ENCODE results near the gene NF1. TPM values are rescaled to one million over a fixed set of nuclear protein-coding genes. Genes with fewer than 3 reads are reported as not detected.
"Not testable (repeated sequence)": the region's sequence is repeated elsewhere in the genome, so short reads cannot be mapped to it uniquely, and the experiment has no call there.

The NF1 gene
- total RNA-seq, 1 experiment from 2014 or later: 57.0 TPM

- Histone ChIP-seq H3K9me3 (replicated peaks) (no peaks in the 10 kb centered on the region), H3K36me3 (peaks cover 25% of the 10 kb centered on the region)
Observed at GRCh38 chr17:31328160-31328535, 233.4 kb downstream of the NF1 start.

DNA sequence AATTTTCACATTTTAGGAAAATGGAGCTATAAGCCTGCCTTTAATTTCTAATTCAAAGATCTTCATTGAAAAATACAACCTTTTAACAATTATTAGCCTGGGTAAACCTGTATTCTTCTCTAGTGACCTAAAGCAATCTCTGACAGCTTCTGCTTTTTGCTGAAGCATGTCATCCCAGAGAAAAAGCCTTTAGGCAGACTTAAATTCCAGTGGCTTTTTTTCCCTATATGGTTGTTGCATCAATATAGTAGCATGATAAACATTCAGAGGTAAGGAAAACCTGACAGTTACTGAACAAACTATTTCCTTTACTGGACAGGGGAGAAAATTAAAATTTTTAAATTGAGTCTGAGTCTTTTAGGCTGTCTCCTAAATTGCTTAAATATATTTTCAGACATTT is 234.4 kb downstream of the NF1 start:
- no peak overlapping the region for H3K27ac ChIP-seq
- no peak overlapping the region for H3K4me3 ChIP-seq
- peaks cover 16% of the 10 kb centered on the region for H3K4me1 ChIP-seq
- no peaks in the 10 kb centered on the region for H3K9me3 ChIP-seq (replicated peaks)
- DNase-seq: no peak
- H3K36me3 ChIP-seq: peaks cover 29% of the 10 kb centered on the region
- no peaks in the 10 kb centered on the region for H3K27me3 ChIP-seq

More at GRCh38 chr17:31328160-31328535, 233.4 kb downstream of the NF1 start:
- peaks cover 16% of the 10 kb centered on the region for H3K4me1 ChIP-seq
- no peaks in the 10 kb centered on the region for H3K27me3 ChIP-seq
- DNase-seq: no peak
- H3K4me3 ChIP-seq: no peak overlapping the region
- peak overlapping the region; percentile 36 for H3K27ac ChIP-seq

DNA sequence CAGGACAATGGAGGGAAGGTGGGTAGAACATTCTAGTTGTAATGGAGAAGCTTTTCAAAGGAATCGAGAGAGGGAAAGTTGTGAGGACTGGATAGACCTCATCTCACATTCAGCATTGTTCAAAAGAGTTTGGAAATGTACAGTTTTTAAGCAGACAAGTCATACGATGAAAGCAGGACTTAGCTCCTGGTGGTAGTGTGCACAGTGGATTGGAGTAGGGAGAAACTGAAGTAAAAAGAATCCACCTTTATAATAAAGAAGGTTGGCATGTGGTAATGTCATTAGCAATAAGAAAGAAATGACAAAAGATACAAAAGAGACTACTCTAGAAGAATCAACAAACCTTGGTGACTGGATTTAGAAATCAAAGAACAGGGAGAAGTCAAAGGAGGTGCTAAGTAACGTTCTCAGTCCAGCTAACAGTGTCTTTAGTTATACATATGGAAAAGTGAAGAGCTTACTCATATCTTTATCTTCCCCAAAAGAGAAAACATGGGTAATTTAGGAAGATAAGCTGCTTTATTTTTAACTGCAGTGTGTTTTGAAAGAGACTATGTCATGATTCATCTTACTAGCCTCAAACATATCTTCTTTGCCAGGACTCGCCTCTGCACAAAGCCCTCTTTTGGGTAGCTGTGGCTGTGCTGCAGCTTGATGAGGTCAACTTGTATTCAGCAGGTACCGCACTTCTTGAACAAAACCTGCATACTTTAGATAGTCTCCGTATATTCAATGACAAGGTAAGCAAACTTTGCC is 245.3 kb downstream of the NF1 start:
- no peak for DNase-seq
- H3K36me3 ChIP-seq: peaks cover 47% of the 10 kb centered on the region
- no peaks in the 10 kb centered on the region for H3K27me3 ChIP-seq
- H3K9me3 ChIP-seq (replicated peaks): no peaks in the 10 kb centered on the region
- no peak overlapping the region for H3K4me3 ChIP-seq
- no peak overlapping the region for H3K27ac ChIP-seq
- H3K4me1 ChIP-seq: no peaks in the 10 kb centered on the region

GRCh38 chr17:31345191-31345747 is 250.5 kb downstream of the NF1 start:
- DNase-seq; H3K4me3 ChIP-seq; H3K9me3 ChIP-seq (replicated peaks); H3K27ac ChIP-seq; H3K27me3 ChIP-seq; H3K4me1 ChIP-seq: not testable (repeated sequence)
- peaks cover 33% of the 10 kb centered on the region for H3K36me3 ChIP-seq

DNA sequence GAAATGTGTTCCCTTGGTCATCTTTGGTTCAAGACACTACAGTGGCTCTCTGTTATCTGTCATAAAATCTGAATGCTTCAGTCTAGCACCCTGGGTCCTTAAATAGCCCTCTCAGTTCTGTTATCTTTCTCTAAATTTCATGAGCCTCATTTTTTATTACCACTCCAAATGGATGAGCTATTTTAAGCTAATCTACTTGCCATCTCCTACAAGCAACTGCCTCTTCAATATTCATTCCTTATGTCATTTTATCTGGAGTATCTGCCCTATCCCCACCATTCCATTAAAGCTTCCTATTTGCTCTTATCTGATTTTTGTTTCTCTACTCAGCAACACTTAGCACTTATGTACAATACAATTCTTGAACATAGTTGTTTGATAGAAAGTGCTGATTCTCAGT is 254.7 kb downstream of the NF1 start:
- DNase-seq: no peak
- Histone ChIP-seq H3K27ac (no peak overlapping the region), H3K9me3 (replicated peaks) (no peaks in the 10 kb centered on the region), H3K27me3 (no peaks in the 10 kb centered on the region), H3K36me3 (peaks cover 48% of the 10 kb centered on the region), H3K4me1 (no peaks in the 10 kb centered on the region), H3K4me3 (no peak overlapping the region)

DNA sequence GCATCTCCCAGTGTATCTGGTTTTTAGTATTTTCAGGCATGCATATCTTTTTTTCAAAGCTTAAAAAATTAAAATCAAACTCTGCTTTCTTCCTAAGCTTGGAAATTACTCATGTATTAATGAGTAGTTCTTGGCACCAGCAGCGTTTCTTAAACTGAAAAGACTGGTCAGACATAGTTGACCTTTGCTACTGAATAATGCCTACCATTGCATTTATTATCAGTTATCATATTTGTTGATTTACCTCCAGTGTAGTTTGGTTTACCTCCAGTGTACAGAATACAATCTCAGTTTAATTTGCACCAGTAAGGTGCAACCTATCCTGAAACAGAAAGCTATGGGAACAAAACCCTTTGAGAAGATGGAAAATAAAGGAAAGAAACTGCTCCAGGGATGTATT is 261.2 kb downstream of the NF1 start:
- DNase-seq: no peak
- Histone ChIP-seq H3K9me3 (replicated peaks) (no peaks in the 10 kb centered on the region), H3K27me3 (no peaks in the 10 kb centered on the region), H3K4me1 (no peaks in the 10 kb centered on the region), H3K27ac (no peak overlapping the region), H3K4me3 (no peak overlapping the region), H3K36me3 (peaks cover 67% of the 10 kb centered on the region)

DNA sequence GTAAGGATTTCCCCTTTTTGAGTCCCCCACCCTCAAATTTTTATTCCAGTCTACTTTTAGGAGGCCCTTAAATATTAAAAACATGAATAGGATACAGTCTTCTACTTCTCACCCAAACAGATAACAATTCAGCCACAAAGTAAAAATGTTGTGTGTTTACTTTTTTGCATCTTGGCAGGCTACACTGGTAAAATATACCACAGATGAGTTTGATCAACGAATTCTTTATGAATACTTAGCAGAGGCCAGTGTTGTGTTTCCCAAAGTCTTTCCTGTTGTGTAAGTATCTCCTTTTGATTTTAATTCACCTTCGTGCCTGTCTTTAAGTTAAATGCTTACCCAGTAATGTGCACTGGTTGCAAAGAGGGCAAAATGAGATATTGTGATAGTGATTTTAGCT is 262.3 kb downstream of the NF1 start:
- H3K4me3 ChIP-seq: no peak overlapping the region
- H3K9me3 ChIP-seq (replicated peaks): no peaks in the 10 kb centered on the region
- H3K4me1 ChIP-seq: no peaks in the 10 kb centered on the region
- DNase-seq: no peak
- no peak overlapping the region for H3K27ac ChIP-seq
- peaks cover 67% of the 10 kb centered on the region for H3K36me3 ChIP-seq
- no peaks in the 10 kb centered on the region for H3K27me3 ChIP-seq

DNA sequence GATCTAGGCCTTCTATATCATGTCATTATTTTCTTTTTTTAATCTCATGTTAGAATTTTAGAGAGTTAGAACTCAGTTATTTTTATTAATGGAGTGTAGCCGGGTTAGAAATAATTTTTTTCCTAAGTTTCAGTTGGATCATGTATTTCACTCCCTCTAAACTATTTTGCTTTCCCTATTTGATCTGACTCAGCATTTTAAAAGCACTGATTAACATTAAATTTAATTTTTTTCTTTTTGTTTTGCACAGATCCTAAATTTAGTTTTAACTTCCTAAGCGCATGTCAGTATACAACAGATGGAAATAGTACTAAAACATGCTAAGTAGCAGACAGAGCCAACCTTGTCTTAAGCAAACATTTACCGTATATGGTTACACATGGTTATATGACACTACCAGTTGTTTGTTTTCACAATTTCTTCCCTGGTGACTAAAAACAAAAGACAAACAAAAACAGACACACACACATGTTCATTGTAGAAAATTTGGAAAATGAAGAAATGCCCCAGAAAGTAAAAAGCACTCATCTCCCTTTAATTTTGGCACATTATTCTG is 263.1 kb downstream of the NF1 start:
- Histone ChIP-seq H3K36me3 (peaks cover 68% of the 10 kb centered on the region), H3K27me3 (no peaks in the 10 kb centered on the region), H3K9me3 (replicated peaks) (no peaks in the 10 kb centered on the region), H3K4me3 (no peak overlapping the region), H3K27ac (no peak overlapping the region), H3K4me1 (no peaks in the 10 kb centered on the region)
- DNase-seq: no peak

GRCh38 chr17:31364012-31364411 is 269.2 kb downstream of the NF1 start:
- Histone ChIP-seq H3K4me3 (no peak overlapping the region), H3K27ac (no peak overlapping the region), H3K36me3 (peaks cover 35% of the 10 kb centered on the region), H3K27me3 (no peaks in the 10 kb centered on the region), H3K4me1 (peaks cover 7% of the 10 kb centered on the region), H3K9me3 (replicated peaks) (no peaks in the 10 kb centered on the region)
- DNase-seq: no peak

DNA sequence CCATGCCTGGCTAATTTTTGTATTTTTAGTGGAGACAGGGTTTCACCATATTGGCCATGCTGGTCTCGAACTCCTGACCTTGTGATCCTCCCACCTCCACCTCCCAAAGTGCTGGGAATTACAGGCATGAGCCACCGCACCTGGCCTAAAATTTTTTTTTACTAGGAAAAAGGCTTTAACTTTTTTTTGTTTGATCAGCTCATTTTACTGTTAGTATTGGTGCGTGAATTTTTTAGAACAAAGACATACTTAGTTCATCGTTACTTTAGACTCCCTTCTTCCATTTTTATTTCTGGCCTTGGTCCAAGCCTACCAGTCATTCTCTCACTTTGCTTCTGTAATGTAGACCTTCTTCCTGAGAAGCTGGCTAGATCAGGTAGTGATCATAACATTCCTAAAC is 271.3 kb downstream of the NF1 start:
- H3K4me1 ChIP-seq: peaks cover 27% of the 10 kb centered on the region
- H3K27me3 ChIP-seq: no peaks in the 10 kb centered on the region
- no peak overlapping the region for H3K27ac ChIP-seq
- H3K9me3 ChIP-seq (replicated peaks): no peaks in the 10 kb centered on the region
- DNase-seq: no peak
- H3K36me3 ChIP-seq: peaks cover 31% of the 10 kb centered on the region
- no peak overlapping the region for H3K4me3 ChIP-seq

GRCh38 chr17:31369266-31369665 is 274.5 kb downstream of the NF1 start:
- H3K27ac ChIP-seq: peak overlapping the region; percentile 38
- no peaks in the 10 kb centered on the region for H3K27me3 ChIP-seq
- no peaks in the 10 kb centered on the region for H3K9me3 ChIP-seq (replicated peaks)
- peaks cover 37% of the 10 kb centered on the region for H3K4me1 ChIP-seq
- DNase-seq: peak; percentile 63 to 79
- no peak overlapping the region for H3K4me3 ChIP-seq
- peaks cover 15% of the 10 kb centered on the region; the same call in 1 of the 2 replicates for H3K36me3 ChIP-seq

DNA sequence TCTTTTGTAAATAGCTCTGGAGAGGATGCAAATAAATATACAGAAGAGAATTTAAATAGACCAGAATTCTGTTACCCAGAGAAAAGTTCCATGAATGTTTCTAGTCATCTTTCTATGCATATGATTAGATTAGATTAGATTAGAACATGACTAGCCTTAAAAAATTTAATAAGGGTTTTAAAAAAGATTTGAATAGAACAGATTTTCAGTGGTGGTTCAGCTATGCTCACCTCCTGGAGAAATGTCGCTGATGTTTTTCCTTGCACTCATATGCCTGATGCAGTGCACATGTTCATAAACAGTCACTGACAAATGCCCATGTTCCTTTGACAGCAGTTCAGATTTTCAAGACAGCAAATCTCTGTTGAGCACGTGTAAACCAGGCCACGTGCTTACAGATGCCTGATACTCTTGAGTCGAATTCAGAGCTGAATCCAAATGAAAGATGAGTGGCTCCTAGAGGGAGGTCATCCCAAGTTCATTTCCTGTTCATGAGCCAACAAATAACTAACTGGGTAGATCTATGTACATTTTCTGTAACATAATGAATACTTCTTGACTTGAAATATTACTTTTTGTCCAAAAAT is 276.8 kb downstream of the NF1 start:
- no peaks in the 10 kb centered on the region for H3K27me3 ChIP-seq
- no peak overlapping the region for H3K4me3 ChIP-seq
- H3K27ac ChIP-seq: no peak overlapping the region
- peaks cover 27% of the 10 kb centered on the region; the same call in 1 of the 2 replicates for H3K36me3 ChIP-seq
- no peaks in the 10 kb centered on the region for H3K9me3 ChIP-seq (replicated peaks)
- peak in 1 of 2 experiments; percentile 69 for DNase-seq
- peaks cover 37% of the 10 kb centered on the region for H3K4me1 ChIP-seq

- H3K9me3 ChIP-seq (replicated peaks): no peaks in the 10 kb centered on the region
- peak in 1 of 2 experiments; percentile 70 for DNase-seq
- H3K4me3 ChIP-seq: no peak overlapping the region
- peaks cover 27% of the 10 kb centered on the region; the same call in 1 of the 2 replicates for H3K36me3 ChIP-seq
- no peak overlapping the region for H3K27ac ChIP-seq
- H3K27me3 ChIP-seq: no peaks in the 10 kb centered on the region
- H3K4me1 ChIP-seq: peaks cover 36% of the 10 kb centered on the region
Observed at GRCh38 chr17:31373150-31374093, 278.6 kb downstream of the NF1 start.

DNA sequence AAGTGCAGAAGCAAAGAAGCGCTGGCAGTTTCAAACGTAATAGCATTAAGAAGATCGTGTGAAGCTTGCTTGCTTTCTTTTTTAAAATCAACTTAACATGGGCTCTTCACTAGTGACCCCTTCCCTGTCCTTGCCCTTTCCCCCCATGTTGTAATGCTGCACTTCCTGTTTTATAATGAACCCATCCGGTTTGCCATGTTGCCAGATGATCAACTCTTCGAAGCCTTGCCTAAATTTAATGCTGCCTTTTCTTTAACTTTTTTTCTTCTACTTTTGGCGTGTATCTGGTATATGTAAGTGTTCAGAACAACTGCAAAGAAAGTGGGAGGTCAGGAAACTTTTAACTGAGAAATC is 279.3 kb downstream of the NF1 start:
- H3K4me1 ChIP-seq: peaks cover 29% of the 10 kb centered on the region
- H3K27me3 ChIP-seq: no peaks in the 10 kb centered on the region
- H3K4me3 ChIP-seq: no peak overlapping the region
- no peaks in the 10 kb centered on the region for H3K9me3 ChIP-seq (replicated peaks)
- no peak for DNase-seq
- H3K27ac ChIP-seq: no peak overlapping the region
- H3K36me3 ChIP-seq: peaks cover 21% of the 10 kb centered on the region; the same call in 1 of the 2 replicates

Measured in SJCRH30 (cell line).